ENCODE data around the gene RSRP1. TPM values are rescaled to one million over a fixed set of nuclear protein-coding genes. Genes with fewer than 3 reads are reported as not detected.

The RSRP1 gene
- total RNA-seq, 1 donor, result 102 TPM

GRCh38 chr1:25205786-25206185 lies 41.5 kb downstream of the RSRP1 start:
- DNase-seq (ENCODE audit: insufficient read length, low spot score, missing footprints), result no peak
- Histone ChIP-seq H3K9me3 (ENCODE audit: low read depth, low read length) (no peaks in the 10 kb centered on the region), H3K79me2 (ENCODE audit: insufficient read depth, low read length) (no peaks in the 10 kb centered on the region), H3K4me1 (ENCODE audit: insufficient read depth, low read length) (no peaks in the 10 kb centered on the region), H3K4me2 (ENCODE audit: insufficient read depth, low read length) (no peak overlapping the region), H3K27me3 (ENCODE audit: insufficient read depth, low read length) (peaks cover 15% of the 10 kb centered on the region), H3K4me3 (ENCODE audit: insufficient read depth, low read length) (no peak overlapping the region), H2AFZ (ENCODE audit: low read length) (no peak overlapping the region), H4K20me1 (ENCODE audit: insufficient read depth, low read length) (no peaks in the 10 kb centered on the region), H3K27ac (ENCODE audit: low read depth, low read length) (no peak overlapping the region), H3K36me3 (ENCODE audit: insufficient read depth, low read length) (no peaks in the 10 kb centered on the region)
- TF ChIP-seq CTCF (IDR thresholded peaks at IDR 0.05; ENCODE audit: extremely low read depth, low read depth, low read length), result no peak

GRCh38 chr1:25204797-25205480 lies 42.3 kb downstream of the RSRP1 start:
- no peak overlapping the region for H3K27ac ChIP-seq (ENCODE audit: low read depth, low read length)
- H3K36me3 ChIP-seq (ENCODE audit: insufficient read depth, low read length), result no peaks in the 10 kb centered on the region
- H3K4me3 ChIP-seq (ENCODE audit: insufficient read depth, low read length), result no peak overlapping the region
- H2AFZ ChIP-seq (ENCODE audit: low read length), result no peak overlapping the region
- peak; percentile 79 for DNase-seq (ENCODE audit: insufficient read length, low spot score, missing footprints)
- H3K27me3 ChIP-seq (ENCODE audit: insufficient read depth, low read length), result peaks cover 9% of the 10 kb centered on the region
- H3K79me2 ChIP-seq (ENCODE audit: insufficient read depth, low read length), result no peaks in the 10 kb centered on the region
- TF ChIP-seq CTCF (IDR thresholded peaks at IDR 0.05; ENCODE audit: extremely low read depth, low read depth, low read length), result peak; percentile 84
- no peaks in the 10 kb centered on the region for H3K4me1 ChIP-seq (ENCODE audit: insufficient read depth, low read length)
- no peak overlapping the region for H3K4me2 ChIP-seq (ENCODE audit: insufficient read depth, low read length)
- H4K20me1 ChIP-seq (ENCODE audit: insufficient read depth, low read length), result no peaks in the 10 kb centered on the region
- no peaks in the 10 kb centered on the region for H3K9me3 ChIP-seq (ENCODE audit: low read depth, low read length)

DNA sequence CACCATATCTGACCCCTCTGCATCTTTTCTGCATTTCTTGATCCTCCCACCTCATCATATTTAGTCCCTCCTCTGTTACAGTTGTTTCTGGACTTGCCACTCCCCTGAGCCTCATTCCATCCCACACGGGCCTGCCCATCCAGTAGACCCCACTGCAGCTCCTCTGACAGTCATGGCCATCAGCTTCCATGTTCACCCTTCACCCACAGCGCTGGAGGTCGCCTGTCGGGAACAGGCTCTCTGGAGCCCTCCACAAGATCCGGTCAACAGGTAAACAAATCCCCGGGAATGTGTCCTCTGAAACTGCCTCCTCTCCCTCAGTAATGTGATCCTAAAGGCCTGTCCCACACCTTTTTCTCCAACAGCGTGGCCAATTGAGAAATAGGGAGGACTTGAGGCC lies 46.2 kb downstream of the RSRP1 start:
- peaks cover 23% of the 10 kb centered on the region for H3K4me1 ChIP-seq (ENCODE audit: insufficient read depth, low read length)
- no peak overlapping the region for H2AFZ ChIP-seq (ENCODE audit: low read length)
- TF ChIP-seq CTCF (IDR thresholded peaks at IDR 0.05; ENCODE audit: extremely low read depth, low read depth, low read length), result no peak
- no peak for DNase-seq (ENCODE audit: insufficient read length, low spot score, missing footprints)
- no peak overlapping the region for H3K4me3 ChIP-seq (ENCODE audit: insufficient read depth, low read length)
- H3K36me3 ChIP-seq (ENCODE audit: insufficient read depth, low read length), result no peaks in the 10 kb centered on the region
- H3K9me3 ChIP-seq (ENCODE audit: low read depth, low read length), result no peaks in the 10 kb centered on the region
- peaks cover 15% of the 10 kb centered on the region for H3K27me3 ChIP-seq (ENCODE audit: insufficient read depth, low read length)
- H4K20me1 ChIP-seq (ENCODE audit: insufficient read depth, low read length), result no peaks in the 10 kb centered on the region
- H3K27ac ChIP-seq (ENCODE audit: low read depth, low read length), result no peak overlapping the region
- no peak overlapping the region for H3K4me2 ChIP-seq (ENCODE audit: insufficient read depth, low read length)
- no peaks in the 10 kb centered on the region for H3K79me2 ChIP-seq (ENCODE audit: insufficient read depth, low read length)

DNA sequence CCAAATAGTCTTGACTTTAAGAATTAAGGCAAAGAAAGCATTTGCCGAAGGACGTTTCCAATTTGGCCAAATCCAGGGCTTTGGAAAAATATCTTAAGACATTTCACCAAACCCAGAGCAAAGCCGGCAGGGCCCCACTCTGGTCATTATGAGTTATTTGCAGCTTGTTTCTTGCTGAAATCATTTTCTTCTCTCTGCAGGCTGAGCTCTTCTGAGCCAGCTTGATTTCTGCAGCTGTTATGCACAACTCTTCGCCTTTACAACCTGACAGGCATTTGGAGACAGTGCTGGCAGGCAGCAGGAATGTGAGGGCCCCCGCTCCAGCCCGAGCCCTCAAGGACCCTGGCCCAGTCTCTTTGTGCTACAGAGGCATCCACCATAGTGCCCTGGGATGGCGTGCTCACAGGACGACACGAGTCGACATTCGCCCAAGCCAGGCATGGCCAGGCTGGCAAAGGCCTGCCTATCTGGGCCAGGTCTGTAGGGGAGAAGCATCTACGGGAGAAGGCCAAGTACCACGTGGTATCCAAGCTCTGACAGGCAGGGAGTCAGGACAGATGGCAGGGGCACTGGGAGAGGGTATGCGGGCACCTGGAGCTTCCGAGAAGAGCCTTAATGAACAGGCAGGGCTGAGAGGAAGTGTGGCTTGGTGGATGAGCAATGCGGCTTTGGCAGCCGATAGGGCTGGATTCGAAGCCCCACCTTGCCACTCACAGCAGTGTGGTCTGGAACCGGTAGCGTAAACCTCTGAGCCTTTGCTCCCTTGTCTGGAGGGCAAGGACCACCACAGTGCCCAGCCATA lies 47.2 kb downstream of the RSRP1 start:
- H3K4me2 ChIP-seq (ENCODE audit: insufficient read depth, low read length), result no peak overlapping the region
- TF ChIP-seq CTCF (IDR thresholded peaks at IDR 0.05; ENCODE audit: extremely low read depth, low read depth, low read length), result no peak
- no peak overlapping the region for H2AFZ ChIP-seq (ENCODE audit: low read length)
- H3K4me3 ChIP-seq (ENCODE audit: insufficient read depth, low read length), result no peak overlapping the region
- no peak overlapping the region for H3K27ac ChIP-seq (ENCODE audit: low read depth, low read length)
- H3K27me3 ChIP-seq (ENCODE audit: insufficient read depth, low read length), result peaks cover 12% of the 10 kb centered on the region
- peaks cover 23% of the 10 kb centered on the region for H3K4me1 ChIP-seq (ENCODE audit: insufficient read depth, low read length)
- no peaks in the 10 kb centered on the region for H4K20me1 ChIP-seq (ENCODE audit: insufficient read depth, low read length)
- no peaks in the 10 kb centered on the region for H3K79me2 ChIP-seq (ENCODE audit: insufficient read depth, low read length)
- no peaks in the 10 kb centered on the region for H3K36me3 ChIP-seq (ENCODE audit: insufficient read depth, low read length)
- DNase-seq (ENCODE audit: insufficient read length, low spot score, missing footprints), result no peak
- H3K9me3 ChIP-seq (ENCODE audit: low read depth, low read length), result no peaks in the 10 kb centered on the region
